HG03571 (cell line): ENCODE measurements around the gene RCOR1.
"Not testable (repeated sequence)": the region's sequence is repeated elsewhere in the genome, so short reads cannot be mapped to it uniquely, and the experiment has no call there.

ENCODE experiments used
- ATAC-seq: cut with Tn5 transposase; IDR thresholded peaks from one replicate; pipeline ENCODE4 v1.9.1; 2021; ENCODE audit not compliant: unreplicated experiment

RCOR1 gene

GRCh38 chr14:102570334-102570995 is 22.0 kb upstream of the RCOR1 start:
- ATAC-seq: no peak

DNA sequence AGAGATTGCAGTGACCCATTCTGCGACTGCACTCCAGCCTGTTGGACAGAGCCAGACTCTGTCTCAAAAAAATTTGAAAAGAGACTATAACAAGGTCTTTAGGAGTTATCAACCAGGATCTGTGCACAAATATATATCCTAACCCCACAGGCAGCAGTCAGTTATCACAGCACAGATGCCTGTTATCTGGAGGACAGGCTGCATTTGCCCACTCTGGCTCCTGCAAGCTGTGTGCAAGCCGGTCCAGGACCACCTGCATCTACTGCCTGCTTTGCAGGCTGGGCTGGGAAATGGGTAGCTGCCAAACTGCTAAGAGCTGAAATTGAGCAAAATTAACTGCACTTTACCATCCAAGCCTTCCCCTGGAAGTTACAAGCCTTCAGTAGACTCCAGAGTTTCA is 21.4 kb upstream of the RCOR1 start:
- no peak for ATAC-seq

- no peak for ATAC-seq
These were observed 20.9 kb upstream of the RCOR1 start for GRCh38 chr14:102571478-102572042.

DNA sequence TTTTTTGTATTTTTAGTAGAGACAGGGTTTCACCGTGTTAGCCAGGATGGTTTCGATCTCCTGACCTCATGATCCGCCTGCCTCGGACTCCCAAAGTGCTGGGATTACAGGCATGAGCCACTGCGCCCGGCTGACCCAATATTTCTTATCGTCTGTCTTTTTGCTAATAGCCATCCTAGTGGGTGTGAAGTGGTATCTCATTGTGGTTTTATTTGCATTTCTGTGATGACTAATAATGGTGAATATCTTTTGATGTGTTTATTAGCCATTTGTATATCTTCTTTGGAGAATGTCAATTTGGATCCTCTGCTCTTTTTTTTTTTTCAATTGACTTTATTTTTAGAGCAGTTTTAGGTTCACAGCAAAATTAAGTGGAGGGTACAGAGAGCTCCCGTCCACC is 19.3 kb upstream of the RCOR1 start:
- ATAC-seq: not testable (repeated sequence)

GRCh38 chr14:102573591-102574046 is 18.8 kb upstream of the RCOR1 start:
- ATAC-seq: no peak

DNA sequence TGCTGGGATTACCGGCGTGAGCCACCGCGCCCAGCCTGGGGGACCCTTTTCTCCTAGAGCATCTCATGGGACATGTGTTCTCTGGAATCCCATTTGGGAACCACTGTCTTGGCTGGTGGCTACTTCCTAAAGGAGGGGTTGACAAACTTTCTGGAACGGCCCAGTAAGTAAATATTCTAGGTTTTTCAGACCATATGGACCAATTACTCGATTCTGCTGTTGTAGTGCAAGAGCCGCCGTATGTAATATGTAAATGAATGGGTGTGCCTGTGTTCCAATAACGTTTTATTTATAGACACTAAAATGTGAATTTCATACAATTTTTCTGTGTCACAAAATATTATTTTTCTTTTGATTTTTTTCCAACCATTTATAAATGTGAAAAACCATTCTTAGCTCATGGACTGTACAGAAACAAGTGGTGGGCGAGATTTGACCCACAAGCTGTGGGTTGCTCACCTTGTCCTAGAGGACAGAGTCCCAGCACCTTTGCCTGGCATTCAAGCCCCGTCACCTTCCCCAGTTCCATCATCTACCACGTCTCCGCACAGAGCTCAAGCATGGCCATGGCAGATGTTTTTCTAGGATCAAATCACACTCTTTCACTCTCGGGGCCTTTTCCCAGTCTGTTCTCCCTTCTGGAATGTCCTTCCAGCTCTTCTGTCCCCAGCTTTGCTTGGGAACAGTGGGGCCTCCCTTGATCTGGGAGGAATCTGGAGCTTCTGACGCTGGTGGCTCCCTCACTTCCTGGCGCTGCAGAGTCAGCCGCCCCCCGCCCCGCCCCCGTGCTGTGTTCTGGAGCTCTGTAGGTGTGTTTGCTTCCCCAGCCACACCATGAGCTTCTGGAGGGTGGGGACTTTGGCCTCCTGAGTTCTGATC is 17.9 kb upstream of the RCOR1 start:
- ATAC-seq: no peak

DNA sequence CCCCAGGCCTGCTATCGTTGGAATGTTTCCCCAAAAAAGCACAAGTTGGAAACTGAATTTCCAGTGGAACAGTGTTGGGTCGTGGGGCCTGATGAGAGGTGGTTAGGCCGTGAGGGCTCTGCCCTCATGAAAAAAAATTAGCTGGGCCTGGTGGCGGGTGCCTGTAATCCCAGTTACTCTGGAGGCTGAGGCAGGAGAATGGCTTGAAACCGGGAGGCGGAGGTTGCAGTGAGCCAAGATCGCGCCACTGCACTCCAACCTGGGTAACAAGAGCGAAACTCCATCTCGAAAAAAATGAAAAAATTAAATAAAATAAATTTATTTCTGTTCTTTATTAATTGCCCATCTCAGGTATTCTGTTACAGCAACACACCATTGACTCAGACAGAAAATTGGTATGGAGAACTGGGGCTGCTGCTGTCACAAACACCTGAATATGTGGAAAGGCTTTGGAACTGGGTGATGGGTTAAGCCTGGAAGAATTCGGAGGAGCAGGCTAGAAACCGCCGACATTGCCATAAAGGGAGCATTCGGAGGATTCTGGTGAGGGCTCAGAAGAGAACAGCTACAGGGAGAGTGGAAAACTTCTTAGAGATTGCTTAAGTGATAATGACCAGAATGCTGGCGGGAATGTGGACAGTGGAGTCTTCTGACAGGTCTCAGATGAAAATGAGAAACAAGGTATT is 17.1 kb upstream of the RCOR1 start:
- ATAC-seq: no peak

DNA sequence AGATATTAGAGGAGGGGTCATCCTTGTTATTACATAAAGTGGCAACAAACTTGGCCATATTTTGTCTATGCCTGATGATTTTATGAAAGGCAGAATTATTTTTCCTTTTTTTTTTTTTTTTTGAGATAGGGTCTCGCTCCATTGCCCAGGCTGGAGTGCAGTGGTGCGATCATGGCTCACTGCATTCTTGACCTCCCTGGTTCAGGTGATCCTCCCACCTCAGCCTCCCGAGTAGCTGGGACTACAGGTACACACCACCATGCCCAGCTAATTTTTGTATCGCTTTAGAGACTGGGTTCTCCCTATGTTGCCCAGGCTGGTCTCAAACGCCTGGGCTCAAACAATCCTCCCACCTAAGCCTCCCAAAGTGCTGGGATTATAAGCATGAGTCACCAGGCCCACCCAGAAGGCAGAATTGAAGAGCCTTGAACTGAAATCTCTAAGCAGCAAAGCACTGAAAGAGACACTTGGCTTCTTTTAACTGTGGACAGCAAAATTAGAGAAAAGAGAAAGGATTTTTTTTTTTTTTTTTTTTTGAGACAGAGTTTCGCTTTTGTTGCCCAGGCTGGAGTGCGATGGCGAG is 16.5 kb upstream of the RCOR1 start:
- not testable (repeated sequence) for ATAC-seq

GRCh38 chr14:102578821-102579220 is 13.6 kb upstream of the RCOR1 start:
- no peak for ATAC-seq

DNA sequence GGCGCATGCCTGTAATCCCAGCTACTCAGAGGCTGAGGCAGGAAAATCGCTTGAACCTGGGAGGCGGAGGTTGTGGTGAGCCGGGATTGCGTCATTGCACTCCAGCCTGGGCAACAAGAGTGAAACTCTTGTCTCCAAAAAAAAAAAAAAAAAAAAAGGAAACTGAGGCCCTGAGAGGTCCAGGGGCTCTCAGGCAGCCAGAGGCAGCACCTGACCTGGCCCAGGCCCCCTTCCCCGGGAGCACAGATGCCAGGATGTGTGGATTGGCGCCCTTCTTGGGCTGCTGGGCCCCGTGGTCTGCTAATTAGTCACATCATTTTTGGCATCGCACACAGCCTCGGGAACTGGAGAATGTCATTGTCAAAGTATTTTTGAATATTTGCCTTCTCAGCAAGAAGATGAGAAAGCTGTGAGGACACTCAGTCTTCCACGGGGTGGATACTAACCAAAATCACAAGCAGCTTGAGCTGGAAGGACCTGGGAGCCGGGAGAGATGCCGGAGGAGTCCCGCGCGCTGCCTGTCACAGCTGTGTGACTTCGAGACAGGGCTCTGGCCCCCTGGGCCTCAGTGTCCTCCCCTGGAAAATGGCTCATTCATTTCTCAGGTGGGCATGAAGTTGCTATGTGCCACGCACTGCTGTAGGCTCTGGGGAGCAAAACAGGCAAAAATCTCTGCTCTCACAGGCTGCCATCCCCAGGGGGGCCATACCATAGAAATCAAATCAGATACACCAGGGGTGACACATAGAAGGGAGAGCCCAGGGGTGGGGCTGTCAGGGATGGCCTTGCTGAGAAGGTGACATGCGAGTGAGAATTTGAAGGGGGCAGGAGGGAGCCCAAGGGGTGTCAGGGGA is 12.5 kb upstream of the RCOR1 start:
- ATAC-seq: no peak

- no peak for ATAC-seq
These were observed 11.8 kb upstream of the RCOR1 start for GRCh38 chr14:102580550-102581110.

DNA sequence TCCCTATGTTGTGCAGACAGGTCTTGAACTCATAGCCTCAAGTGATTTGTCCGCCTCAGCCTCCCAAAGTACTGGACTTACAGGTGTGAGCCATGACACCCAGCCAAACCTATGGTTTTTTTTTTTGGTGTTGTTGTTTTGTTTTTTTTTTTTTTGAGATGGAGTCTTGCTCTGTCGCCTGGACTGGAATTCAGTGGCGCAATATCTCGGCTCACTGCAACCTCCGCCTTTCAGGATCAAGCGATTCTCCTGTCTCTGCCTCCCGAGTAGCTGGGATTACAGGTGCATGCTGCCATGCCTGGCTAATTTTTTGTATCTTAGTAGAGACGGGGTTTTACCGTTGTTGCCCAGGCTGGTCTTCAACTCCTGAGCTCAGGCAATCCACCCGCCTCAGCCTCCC is 11.3 kb upstream of the RCOR1 start:
- ATAC-seq: no peak

GRCh38 chr14:102583726-102584125 is 8.7 kb upstream of the RCOR1 start:
- no peak for ATAC-seq

DNA sequence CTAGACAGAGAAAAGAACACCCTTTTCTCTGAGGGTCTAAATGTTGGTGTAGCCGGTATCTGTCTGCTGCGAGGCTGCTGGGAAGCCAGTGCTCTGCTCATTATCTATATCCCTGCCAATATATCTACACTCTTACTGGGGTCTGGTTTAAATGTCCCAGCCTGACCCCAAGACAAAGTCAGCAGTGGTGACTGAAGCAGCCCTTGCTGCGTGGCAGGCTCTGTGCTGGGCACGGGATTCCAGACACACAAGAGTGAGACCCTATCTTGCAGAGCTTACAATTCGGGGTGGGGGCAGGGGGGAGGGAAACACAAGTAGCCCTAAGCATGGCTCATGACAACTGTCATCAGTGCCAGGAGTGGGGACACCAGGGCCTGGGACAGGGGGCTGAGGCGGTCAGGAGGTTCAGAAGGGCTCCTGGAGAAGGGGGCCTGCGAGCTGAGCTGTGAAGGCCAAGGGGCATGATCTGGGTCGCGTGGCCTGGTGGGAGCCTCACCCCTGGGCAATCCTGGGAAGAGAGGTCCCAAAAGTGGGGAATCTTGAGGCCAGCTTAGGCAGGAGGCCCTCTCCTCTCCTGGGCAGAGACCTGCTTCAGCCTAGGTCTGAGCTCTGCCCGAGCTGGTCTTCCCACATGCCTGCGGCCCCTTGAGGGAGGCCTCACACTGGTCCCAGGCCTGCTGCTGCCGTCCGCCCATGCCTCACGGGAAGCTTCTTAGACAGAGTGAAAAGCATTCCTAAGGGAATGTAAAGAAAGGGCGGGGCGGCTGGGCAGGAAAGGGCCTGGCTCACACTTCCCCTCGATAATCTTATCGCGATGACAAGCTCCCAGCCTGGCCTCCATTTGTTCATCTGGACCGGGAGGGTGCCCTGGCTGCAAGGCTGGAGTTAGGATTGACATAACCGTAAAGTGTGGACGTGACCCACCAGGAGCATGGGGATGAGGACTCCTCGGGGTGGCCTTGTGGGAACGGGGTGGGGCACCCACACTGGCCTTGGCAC is 7.3 kb upstream of the RCOR1 start:
- ATAC-seq: no peak

GRCh38 chr14:102586420-102587104 is 5.9 kb upstream of the RCOR1 start:
- no peak for ATAC-seq

DNA sequence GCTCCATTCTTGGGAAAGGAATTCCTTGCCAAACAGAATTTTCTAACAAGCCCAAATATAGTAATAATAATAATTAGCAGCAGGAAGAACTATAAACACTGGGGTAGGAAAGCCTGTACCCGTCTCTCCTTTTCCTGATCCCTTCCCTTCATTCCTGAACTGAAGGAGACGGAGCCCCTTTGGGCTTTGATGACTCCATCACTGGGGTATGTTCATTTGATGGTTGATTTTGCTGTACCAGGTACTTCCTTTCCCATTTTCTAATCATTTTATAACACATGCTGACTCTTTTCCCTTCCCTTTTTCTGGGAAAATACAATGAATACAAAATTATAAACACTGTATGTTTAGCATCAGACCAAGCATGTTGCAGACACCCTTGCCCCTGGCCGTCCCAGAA is 3.6 kb upstream of the RCOR1 start:
- ATAC-seq: no peak

- no peak for ATAC-seq
These were observed 2.6 kb upstream of the RCOR1 start for GRCh38 chr14:102589761-102590290.

GRCh38 chr14:102590667-102591099 is 1.8 kb upstream of the RCOR1 start:
- no peak for ATAC-seq
